RWPE1 (cell line): ENCODE measurements around the gene FMOD.
"Not testable (repeated sequence)": the region's sequence is repeated elsewhere in the genome, so short reads cannot be mapped to it uniquely, and the experiment has no call there.

Source experiments
- CTCF ChIA-PET: fragments of 350-600 bp; sonication (Branson Sonifier 250); formaldehyde crosslinking; extraction: SDS; loops from one replicate; lab custom pipeline; 2021; lab: Yijun Ruan, JAX
- POLR2A ChIA-PET: fragments of 400-600 bp; formaldehyde crosslinking; extraction: SDS; loops from one replicate; lab custom pipeline; 2020; ENCODE audit warnings: antibody characterized with exemption; ENCODE audit not compliant: low non-redundant PET; lab: Yijun Ruan, JAX
- DNase-seq: peaks from one replicate; pipeline ENCODE4 v3.0.0; 2012; ENCODE audit warnings: low spot score
- H3K27ac ChIP-seq: fragments of 450-650 bp; 2 replicates; pipeline ENCODE4 v1.5.1; 2017
- CTCF ChIP-seq: fragments of 450-650 bp; conservative IDR thresholded peaks from 2 replicates; pipeline ENCODE4 v1.5.1; 2017; ENCODE audit warnings: low read depth, mild to moderate bottlenecking

FMOD gene

GRCh38 chr1:203302456-203302855 lies 48.5 kb downstream of the FMOD start:
- no peak overlapping the region for H3K27ac ChIP-seq
- CTCF ChIA-PET, result no interaction called here
- DNase-seq, result no peak
- no peak for TF ChIP-seq CTCF
- POLR2A ChIA-PET, result no interaction called here

DNA sequence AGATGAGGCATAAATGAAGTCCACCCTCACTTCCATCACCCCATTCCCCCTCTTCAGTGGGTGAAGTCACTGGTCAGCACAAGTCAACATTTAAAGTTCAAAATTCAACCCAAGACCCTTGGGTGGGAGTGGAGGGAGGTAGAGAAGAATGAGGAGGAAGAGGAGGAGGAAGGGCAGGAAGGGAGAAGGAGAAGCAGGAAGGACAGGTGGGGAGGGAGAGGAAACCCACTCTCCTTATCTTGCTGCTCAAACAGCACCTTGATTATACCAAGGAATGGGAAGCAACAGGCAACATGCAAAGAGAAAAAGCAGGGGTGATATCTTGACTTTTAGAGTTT lies 49.6 kb downstream of the FMOD start:
- ChIA-PET CTCF (interaction anchor here (0.6 to 2.3 kb wide), 2 partner anchors 34 to 348 kb away, joined by 5 to 6 read pairs; no protein-coding TSS in a partner anchor), POLR2A (no interaction called here)
- no peak for TF ChIP-seq CTCF
- no peak for DNase-seq
- peak overlapping the region; percentile 62 for H3K27ac ChIP-seq

DNA sequence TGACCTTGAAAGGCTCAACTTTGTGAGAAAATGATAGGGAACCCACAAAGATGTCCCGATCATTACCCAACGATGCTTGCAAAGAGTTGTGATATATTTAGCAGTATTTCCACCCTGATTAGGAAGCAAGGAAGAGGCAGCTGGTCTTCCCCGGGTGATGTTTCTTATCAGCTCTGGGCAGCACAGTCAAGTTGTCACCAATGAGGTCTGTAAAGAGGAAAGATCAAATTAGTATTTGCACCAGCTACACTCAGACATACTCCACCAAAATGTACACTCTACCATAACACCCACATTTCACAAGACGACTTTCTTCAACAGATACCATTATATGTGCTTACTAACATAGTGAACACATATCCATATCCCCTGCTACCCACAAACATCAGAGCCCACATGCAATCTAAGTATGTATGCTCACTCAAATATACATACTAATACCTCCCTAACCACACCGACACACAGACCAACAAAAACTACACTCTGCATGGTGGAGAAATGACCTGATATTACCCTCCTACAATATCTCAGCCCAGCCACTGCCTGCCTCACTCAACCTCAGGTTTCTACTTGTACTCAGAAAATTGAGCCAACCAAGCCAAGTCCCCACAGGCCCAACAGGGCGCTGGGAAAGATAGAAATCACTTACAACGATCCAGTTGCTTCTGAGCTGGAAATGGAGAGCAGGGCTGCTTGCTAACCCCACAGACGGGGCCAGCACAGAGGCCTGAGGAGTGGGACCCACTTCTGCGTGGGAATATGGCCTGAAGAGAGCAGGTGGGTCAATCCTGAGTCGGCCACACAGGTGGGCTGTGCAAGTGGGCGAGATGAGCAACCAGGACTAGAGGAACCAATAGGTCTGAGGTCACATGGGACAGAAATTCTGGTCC lies 50.2 kb downstream of the FMOD start:
- peak overlapping the region; percentile 62 for H3K27ac ChIP-seq
- POLR2A ChIA-PET, result no interaction called here

GRCh38 chr1:203299719-203300429 lies 51.0 kb downstream of the FMOD start:
- H3K27ac ChIP-seq, DNase-seq, POLR2A ChIA-PET: not testable (repeated sequence)
- CTCF ChIA-PET, result interaction anchor here (0.6 to 2.3 kb wide), 3 partner anchors 27 to 46 kb away, joined by 3 to 5 read pairs (median 5); no protein-coding TSS in a partner anchor

More for the DNA sequence above, 50.2 kb downstream of the FMOD start:
- CTCF ChIA-PET, result interaction anchor here (0.6 to 2.3 kb wide), 4 partner anchors 28 to 187 kb away, joined by 3 to 5 read pairs (median 4); no protein-coding TSS in a partner anchor
- DNase-seq, result no peak
- no peak for TF ChIP-seq CTCF

GRCh38 chr1:203299169-203299568 lies 51.8 kb downstream of the FMOD start:
- ChIA-PET POLR2A (no interaction called here), CTCF (interaction anchor here (0.7 to 2.3 kb wide), 2 partner anchors 32 to 127 kb away, joined by 3 to 5 read pairs; no protein-coding TSS in a partner anchor)

DNA sequence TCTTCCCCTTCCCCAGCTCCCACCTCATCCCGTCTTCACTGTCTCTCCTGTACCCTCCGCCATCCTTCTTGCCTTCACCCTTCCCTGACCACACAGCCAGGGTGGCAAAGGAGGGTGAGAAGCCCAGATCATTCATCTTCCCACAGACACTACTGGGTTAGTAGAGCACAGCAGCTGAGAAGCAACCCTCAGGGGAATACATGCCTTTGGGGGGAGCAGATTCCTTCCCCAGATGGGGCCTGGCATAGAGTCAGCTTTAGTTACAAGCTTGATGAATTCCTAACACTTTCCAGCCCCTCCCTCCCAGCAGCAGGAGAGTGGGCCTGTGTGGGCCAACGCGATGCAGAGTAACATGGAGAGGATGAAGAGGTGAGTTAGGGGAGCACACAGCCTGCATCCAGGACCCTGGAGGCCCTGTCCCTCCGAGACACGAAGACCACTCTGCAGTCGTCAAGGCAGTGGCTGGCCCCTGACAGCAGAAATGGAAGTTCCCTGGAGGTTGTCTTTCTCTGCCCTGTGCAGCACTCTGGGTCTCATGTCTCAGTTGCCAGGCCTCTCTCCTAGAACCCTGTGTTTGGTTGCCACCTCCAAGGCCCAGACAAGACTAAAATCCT lies 54.4 kb downstream of the FMOD start:
- no peak for TF ChIP-seq CTCF
- DNase-seq, result no peak
- ChIA-PET POLR2A (no interaction called here), CTCF (interaction anchor here (2.4 kb wide), 1 partner anchor 29 kb away, joined by 13 read pairs; no protein-coding TSS in a partner anchor)
- no peak overlapping the region for H3K27ac ChIP-seq

More at GRCh38 chr1:203299169-203299568, 51.8 kb downstream of the FMOD start:
- H3K27ac ChIP-seq, result no peak overlapping the region
- TF ChIP-seq CTCF, result no peak
- DNase-seq, result no peak
